GM12878 (cell line): ENCODE data around the gene OS9. TPM values are rescaled to one million over a fixed set of nuclear protein-coding genes. Genes with fewer than 3 reads are reported as not detected.

Source experiments
- ATAC-seq: fragments of 200-7000 bp; cut with Tn5 transposase; 3 replicates; pipeline ENCODE4 v1.9.1; 2020; ENCODE audit warnings: mild to moderate bottlenecking, moderate library complexity
- BruUV-seq: library from RNA; stranded (reverse); fragments of 400-500 nt; replicated peaks from 2 replicates; lab custom pipeline; 2021; lab: Mats Ljungman, UMichigan
- CTCF ChIA-PET: fragments of 300-600 bp; sonication (Branson Sonifier 250); formaldehyde crosslinking; extraction: SDS; loops from one replicate; lab custom pipeline; 2021; ENCODE audit warnings: inconsistent platforms; lab: Yijun Ruan, JAX
- POLR2A ChIA-PET: fragments of 350-600 bp; formaldehyde crosslinking; extraction: SDS; loops from one replicate; lab custom pipeline; 2021; ENCODE audit warnings: inconsistent platforms; lab: Charles Lee
- RAD21 ChIA-PET: fragments of 300-600 bp; sonication (Branson Sonifier 250); formaldehyde crosslinking; loops from one replicate; lab custom pipeline; 2023; ENCODE audit warnings: antibody characterized with exemption; ENCODE audit not compliant: unreplicated experiment; lab: Charles Lee
- SMC1A ChIA-PET: fragments of 300-600 bp; sonication (Branson Sonifier 250); formaldehyde crosslinking; loops from one replicate; lab custom pipeline; 2023; ENCODE audit not compliant: unreplicated experiment, uncharacterized antibody; lab: Charles Lee
- DNase-seq: peaks from one replicate; pipeline ENCODE4 v3.0.0-alpha.2; 2011; ENCODE audit warnings: low read depth, low spot score
- FAIRE-seq: peaks from 3 replicates; lab custom pipeline; 2011; peaks lifted over from hg19 to GRCh38; lab: Jason Lieb, UNC
- H2AFZ ChIP-seq: 2 replicates; pipeline ENCODE4 v1.6.0; 2011; ENCODE audit warnings: low read depth, low read length, control low read depth; ENCODE audit not compliant: control insufficient read depth
- H3K27ac ChIP-seq: 2 replicates; pipeline ENCODE4 v1.5.1; 2011; ENCODE audit warnings: control low read depth; ENCODE audit not compliant: control insufficient read depth, insufficient read depth
- H3K27me3 ChIP-seq, 2 experiments: replicated peaks in 1 of 2; 2 replicates each; pipeline versions ENCODE4 v1.6.0 to v1.6.1; 2011; ENCODE audit warnings: low read length in 1 of 2; ENCODE audit not compliant: control insufficient read depth in 2 of 2, insufficient read depth in 2 of 2
- H3K36me3 ChIP-seq, 2 experiments: 2 replicates each; pipeline ENCODE4 v1.5.1; 2011; ENCODE audit warnings: low read length in 1 of 2; ENCODE audit not compliant: control insufficient read depth in 2 of 2, insufficient read depth in 2 of 2
- H3K4me1 ChIP-seq: 2 replicates; pipeline ENCODE4 v1.6.1; 2011; ENCODE audit warnings: mild to moderate bottlenecking, low read length, moderate library complexity, mixed read lengths; ENCODE audit not compliant: control insufficient read depth, insufficient read depth
- H3K4me2 ChIP-seq: 2 replicates; pipeline ENCODE4 v1.6.0; 2011; ENCODE audit warnings: control low read depth; ENCODE audit not compliant: control insufficient read depth, insufficient read depth
- H3K4me3 ChIP-seq: fragments of 200-600 bp; sonication (generic); 2 replicates; pipeline ENCODE4 v1.5.1; 2016
- H3K79me2 ChIP-seq: 2 replicates; pipeline ENCODE4 v1.6.0; 2011; ENCODE audit warnings: low read length; ENCODE audit not compliant: control insufficient read depth, insufficient read depth
- H3K9ac ChIP-seq: 2 replicates; pipeline ENCODE4 v1.8.0; 2011; ENCODE audit warnings: low read length, control low read depth, mixed read lengths; ENCODE audit not compliant: control insufficient read depth, insufficient read depth
- H3K9me3 ChIP-seq: replicated peaks from 3 replicates; pipeline ENCODE4 v1.5.1; 2011; ENCODE audit warnings: mild to moderate bottlenecking, low read length; ENCODE audit not compliant: control insufficient read depth, insufficient read depth
- H4K20me1 ChIP-seq: 2 replicates; pipeline ENCODE4 v1.6.0; 2011; ENCODE audit not compliant: control insufficient read depth, insufficient read depth
- NFXL1 ChIP-seq: fragments of 450-650 bp; IDR thresholded peaks from 2 replicates; pipeline ENCODE4 v1.6.1; 2017; ENCODE audit warnings: antibody characterized with exemption, mild to moderate bottlenecking, borderline replicate concordance
- TBL1XR1 ChIP-seq: IDR thresholded peaks from 2 replicates; pipeline ENCODE4 v1.6.1; 2012; ENCODE audit warnings: low read depth, low read length, improper control_type of control experiment
- WGBS: methylation state at CpG from one replicate; pipeline ENCODE4 v1.1.6; 2016; ENCODE audit warnings: low lambda C conversion rate; ENCODE audit not compliant: insufficient replicate concordance, insufficient coverage; ENCODE audit errors: missing lambda C conversion rate; 5-methylcytosine and 5-hydroxymethylcytosine counted together
- in situ Hi-C: fragments of 300-500 bp; cut with MboI; formaldehyde crosslinking; loops from 9 replicates; pipeline ENCODE4 v1.14.3; 2018; ENCODE audit warnings: mixed read lengths
- intact Hi-C: fragments of 100-400 bp; cut with micrococcal nuclease; formaldehyde crosslinking; loops from one replicate; pipeline ENCODE4 v1.14.2; 2022; ENCODE audit not compliant: unreplicated experiment
- polyA plus RNA-seq, 11 experiments: library from polyadenylated mRNA; depleted of rRNA in 4 of 11; unstranded in 6 of 11; stranded (reverse) in 5 of 11; fragments of >200 nt; fragmentation: Nextera tagmentation in 4 of 11; fragmentation: Illumina TruSeq in 1 of 11; extraction: Ambion mirVana in 4 of 11; extraction: Trizol in 1 of 11; gene quantifications; 1 replicate in 1 of 11; 2 replicates in 10 of 11; pipeline versions ENCODE4 v1.2.1 to v1.2.3, GENCODE V29; 2011 to 2016; ENCODE audit warnings: inconsistent platforms in 2 of 11, missing spikeins in 2 of 11, low read depth in 1 of 11
- total RNA-seq, 4 experiments: library from RNA; depleted of rRNA in 3 of 4; stranded (reverse); fragments of >200 nt in 3 of 4; fragmentation: Illumina TruSeq in 1 of 4; extraction: Trizol in 1 of 4; gene quantifications; 2 replicates each; pipeline versions ENCODE4 v1.2.1 to v1.2.3, GENCODE V29; 2013 to 2021
- TF ChIP-seq, protein P1 (sequence below): fragments of 150-350 bp; IDR thresholded peaks from 2 replicates; pipeline ENCODE4 v1.6.1; 2014; ENCODE audit warnings: mild to moderate bottlenecking, low read depth, low read length
- TF ChIP-seq, protein P2 (sequence below), 3 experiments: IDR thresholded peaks in 2 of 3; conservative IDR thresholded peaks in 1 of 3; 2 replicates each; pipeline ENCODE4 v1.5.1; 2011; ENCODE audit warnings: low read depth in 3 of 3, low read length in 3 of 3, mild to moderate bottlenecking in 3 of 3, control low read depth in 2 of 3, moderate library complexity in 2 of 3, inconsistent platforms in 1 of 3, mixed read lengths in 1 of 3; ENCODE audit not compliant: control insufficient read depth in 2 of 3, insufficient read depth in 1 of 3; ENCODE audit errors: extremely low read depth in 1 of 3

The OS9 gene
- total and polyA plus RNA-seq, 10 of the 15 experiments (the other 5 are each of a cell fraction or from before 2014, with no cell fraction given), result 5.2 to 106 (median 79.1) TPM

DNA sequence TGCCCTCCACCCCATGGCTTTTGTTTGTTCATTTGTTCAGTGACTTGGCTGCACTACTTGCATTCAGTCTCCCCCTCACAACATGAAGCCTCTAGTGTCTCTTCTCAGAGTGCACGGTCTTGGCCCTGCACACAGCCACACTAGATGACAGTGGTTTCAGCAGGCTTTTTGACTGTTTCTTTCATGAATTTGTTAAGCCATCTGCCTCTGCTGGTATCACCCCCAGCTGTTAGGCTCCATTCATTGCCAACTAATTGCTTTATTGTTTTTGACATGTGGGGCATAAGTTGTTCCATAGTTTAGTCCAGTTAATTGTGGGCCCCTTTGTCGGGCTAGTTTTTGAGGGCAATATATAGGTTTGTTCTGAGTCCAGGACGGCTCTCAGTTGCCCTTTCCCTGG is 18.8 kb downstream of the OS9 start:
- TF ChIP-seq TBL1XR1 (no peak), NFXL1 (no peak)
- TF ChIP-seq, protein P1, sequence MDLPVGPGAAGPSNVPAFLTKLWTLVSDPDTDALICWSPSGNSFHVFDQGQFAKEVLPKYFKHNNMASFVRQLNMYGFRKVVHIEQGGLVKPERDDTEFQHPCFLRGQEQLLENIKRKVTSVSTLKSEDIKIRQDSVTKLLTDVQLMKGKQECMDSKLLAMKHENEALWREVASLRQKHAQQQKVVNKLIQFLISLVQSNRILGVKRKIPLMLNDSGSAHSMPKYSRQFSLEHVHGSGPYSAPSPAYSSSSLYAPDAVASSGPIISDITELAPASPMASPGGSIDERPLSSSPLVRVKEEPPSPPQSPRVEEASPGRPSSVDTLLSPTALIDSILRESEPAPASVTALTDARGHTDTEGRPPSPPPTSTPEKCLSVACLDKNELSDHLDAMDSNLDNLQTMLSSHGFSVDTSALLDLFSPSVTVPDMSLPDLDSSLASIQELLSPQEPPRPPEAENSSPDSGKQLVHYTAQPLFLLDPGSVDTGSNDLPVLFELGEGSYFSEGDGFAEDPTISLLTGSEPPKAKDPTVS, result no peak
- TF ChIP-seq, protein P2, sequence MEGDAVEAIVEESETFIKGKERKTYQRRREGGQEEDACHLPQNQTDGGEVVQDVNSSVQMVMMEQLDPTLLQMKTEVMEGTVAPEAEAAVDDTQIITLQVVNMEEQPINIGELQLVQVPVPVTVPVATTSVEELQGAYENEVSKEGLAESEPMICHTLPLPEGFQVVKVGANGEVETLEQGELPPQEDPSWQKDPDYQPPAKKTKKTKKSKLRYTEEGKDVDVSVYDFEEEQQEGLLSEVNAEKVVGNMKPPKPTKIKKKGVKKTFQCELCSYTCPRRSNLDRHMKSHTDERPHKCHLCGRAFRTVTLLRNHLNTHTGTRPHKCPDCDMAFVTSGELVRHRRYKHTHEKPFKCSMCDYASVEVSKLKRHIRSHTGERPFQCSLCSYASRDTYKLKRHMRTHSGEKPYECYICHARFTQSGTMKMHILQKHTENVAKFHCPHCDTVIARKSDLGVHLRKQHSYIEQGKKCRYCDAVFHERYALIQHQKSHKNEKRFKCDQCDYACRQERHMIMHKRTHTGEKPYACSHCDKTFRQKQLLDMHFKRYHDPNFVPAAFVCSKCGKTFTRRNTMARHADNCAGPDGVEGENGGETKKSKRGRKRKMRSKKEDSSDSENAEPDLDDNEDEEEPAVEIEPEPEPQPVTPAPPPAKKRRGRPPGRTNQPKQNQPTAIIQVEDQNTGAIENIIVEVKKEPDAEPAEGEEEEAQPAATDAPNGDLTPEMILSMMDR (IDR thresholded peaks at IDR 0.05 in 2 of 3, conservative IDR thresholded peaks at IDR 0.05 in 1 of 3; ENCODE audit: control insufficient read depth in 2 of 3, extremely low read depth in 1 of 3, insufficient read depth in 1 of 3, low read depth in 3 of 3, low read length in 3 of 3), result no peak
- TF ChIP-seq, all 136 proteins: peak for 0
- SMC1A ChIA-PET, result no interaction called here
- Histone ChIP-seq H3K4me2 (no peak overlapping the region), H3K9me3 (no peaks in the 10 kb centered on the region), H3K4me3 (no peak overlapping the region), H3K4me1 (no peaks in the 10 kb centered on the region), H3K36me3 (peaks cover 9% of the 10 kb centered on the region in 2 experiments; a peak in 3 of 4 replicates), H3K27me3 (no peaks in the 10 kb centered on the region), H3K27ac (no peak overlapping the region), H3K79me2 (no peaks in the 10 kb centered on the region), H4K20me1 (no peaks in the 10 kb centered on the region), H2AFZ (no peak overlapping the region), H3K9ac (no peak overlapping the region)
- DNase-seq, result no peak
- 94% methylated on average over 3 of the region's 3 CpGs for WGBS
- no peak for FAIRE-seq
- no peak for ATAC-seq
- POLR2A ChIA-PET, result no interaction called here
- in situ Hi-C loops, result no loop called here
- no TSS peak for BruUV-seq
- CTCF ChIA-PET, result interaction anchor here (0.7 kb wide), 1 partner anchor 19 kb away, joined by 3 read pairs; no protein-coding TSS in a partner anchor
- intact Hi-C loops, result no loop called here
- RAD21 ChIA-PET, result no interaction called here
